Spleen (tissue), 11 donors: ENCODE results near the gene SLC8A2. TPM values are rescaled to one million over a fixed set of nuclear protein-coding genes. Genes with fewer than 3 reads are reported as not detected.

Experiments used
- DNase-seq: peaks from one replicate; pipeline ENCODE4 v3.0.0-alpha.2; 2020
- H3K27ac ChIP-seq, 8 donors: fragments of 200-600 bp; sonication (generic) in 7 of 8; 1 replicate in 4 of 8; 2 replicates in 4 of 8; pipeline versions ENCODE4 v1.5.0 to v1.8.0; 2016 to 2021; ENCODE audit warnings: inconsistent platforms in 4 of 8, mild to moderate bottlenecking in 4 of 8, moderate library complexity in 1 of 8
- H3K27me3 ChIP-seq, 7 donors: fragments of 200-600 bp; sonication (generic) in 6 of 7; replicated peaks in 1 of 7; 1 replicate in 4 of 7; 2 replicates in 3 of 7; pipeline versions ENCODE4 v1.5.0 to v1.8.0; 2016 to 2021; ENCODE audit warnings: inconsistent platforms in 3 of 7, mild to moderate bottlenecking in 1 of 7
- H3K36me3 ChIP-seq, 6 donors: fragments of 200-600 bp; sonication (generic) in 5 of 6; 1 replicate in 4 of 6; 2 replicates in 2 of 6; pipeline versions ENCODE4 v1.5.0 to v1.8.0; 2016 to 2021; ENCODE audit warnings: inconsistent platforms in 2 of 6
- H3K4me1 ChIP-seq, 6 donors: fragments of 200-600 bp; sonication (generic) in 5 of 6; 1 replicate in 3 of 6; 2 replicates in 3 of 6; pipeline versions ENCODE4 v1.5.0 to v1.8.0; 2016 to 2021; ENCODE audit warnings: inconsistent platforms in 3 of 6
- H3K4me3 ChIP-seq, 8 donors: fragments of 200-600 bp; sonication (generic) in 7 of 8; 1 replicate in 4 of 8; 2 replicates in 4 of 8; pipeline versions ENCODE4 v1.5.0 to v1.8.0; 2016 to 2021; ENCODE audit warnings: inconsistent platforms in 4 of 8, mild to moderate bottlenecking in 4 of 8, moderate library complexity in 2 of 8
- H3K9me3 ChIP-seq, 8 donors: fragments of 200-600 bp; sonication (generic) in 7 of 8; 1 replicate in 4 of 8; 2 replicates in 4 of 8; pipeline versions ENCODE4 v1.5.0 to v1.8.0; 2016 to 2021; ENCODE audit warnings: inconsistent platforms in 4 of 8
- POLR2A ChIP-seq, 3 donors: fragments of 450-650 bp; IDR thresholded peaks; one replicate each; pipeline ENCODE4 v1.5.1; 2017; ENCODE audit warnings: antibody characterized with exemption in 3 of 3, mild to moderate bottlenecking in 1 of 3
- POLR2AphosphoS5 ChIP-seq, 3 donors: sonication (generic); formaldehyde crosslinking; IDR thresholded peaks; one replicate each; pipeline ENCODE4 v1.5.1; 2017; ENCODE audit warnings: antibody characterized with exemption in 3 of 3
- WGBS, 5 donors: extraction: QIAGEN DNeasy Blood & Tissue Kit in 3 of 5; methylation state at CpG; one replicate each; pipeline versions ENCODE4 v1.1.5 to v1.1.7; 2013 to 2018; 5-methylcytosine and 5-hydroxymethylcytosine counted together
- intact Hi-C: fragments of 100-400 bp; cut with DNase I; formaldehyde crosslinking; loops from one replicate; pipeline ENCODE4 v1.15.0; 2023; ENCODE audit warnings: low total_unique reads
- polyA plus RNA-seq, 3 donors: library from polyadenylated mRNA; stranded (reverse); fragments of 200-250 nt; gene quantifications; one replicate each; pipeline ENCODE4 v1.2.1, GENCODE V29; 2013
- total RNA-seq, 7 donors: library from RNA; depleted of rRNA in 3 of 7; stranded (reverse); fragments of >200 nt in 3 of 7; fragmentation: NEBNext Ultra II Directional in 4 of 7; extraction: Animal tissue kit (Norgen Biotek cat#: 25700) in 4 of 7; gene quantifications; one replicate each; pipeline versions ENCODE4 v1.1.0 to v1.2.1, GENCODE V29; 2016 to 2021
- TF ChIP-seq, protein P1 (sequence below), 11 experiments: fragments of 200-600 bp in 7 of 11; fragments of 450-650 bp in 4 of 11; sonication (generic) in 4 of 11; IDR thresholded peaks in 8 of 11; conservative IDR thresholded peaks in 3 of 11; 1 replicate in 7 of 11; 2 replicates in 4 of 11; pipeline versions ENCODE4 v1.4.0 to v1.8.0; 2016 to 2021; ENCODE audit warnings: antibody characterized with exemption in 11 of 11, inconsistent platforms in 4 of 11, mild to moderate bottlenecking in 1 of 11
- donor health status: healthy with polysubstance abuse.
- donor health status: DM: no; HTN: no; CAD: no; lungs with moderate emphysema.
- donor health status: DM: no; HTN: no; CAD: no.
- donor health status: Bipolar disorder and iron deficiency.
- donor health status: healthy.
- donor health status: DM: no; HTN: no; CAD: no.
- donor health status: DM: yes; HTN: yes; CAD: no.

The SLC8A2 gene
- total and polyA plus RNA-seq, 10 donors = 0.02 to 0.19 TPM; not detected in 8

GRCh38 chr19:47494211-47494547 lies 22.5 kb upstream of the SLC8A2 start:
- H3K4me1 ChIP-seq = peaks cover 0 to 14% (median 0%) of the 10 kb centered on the region in 6 donors
- peak in 1 of 3 donors; percentile 5 for TF ChIP-seq POLR2AphosphoS5 (IDR thresholded peaks at IDR 0.05)
- TF ChIP-seq POLR2A (IDR thresholded peaks at IDR 0.05) = no peak
- TF ChIP-seq, protein P1, sequence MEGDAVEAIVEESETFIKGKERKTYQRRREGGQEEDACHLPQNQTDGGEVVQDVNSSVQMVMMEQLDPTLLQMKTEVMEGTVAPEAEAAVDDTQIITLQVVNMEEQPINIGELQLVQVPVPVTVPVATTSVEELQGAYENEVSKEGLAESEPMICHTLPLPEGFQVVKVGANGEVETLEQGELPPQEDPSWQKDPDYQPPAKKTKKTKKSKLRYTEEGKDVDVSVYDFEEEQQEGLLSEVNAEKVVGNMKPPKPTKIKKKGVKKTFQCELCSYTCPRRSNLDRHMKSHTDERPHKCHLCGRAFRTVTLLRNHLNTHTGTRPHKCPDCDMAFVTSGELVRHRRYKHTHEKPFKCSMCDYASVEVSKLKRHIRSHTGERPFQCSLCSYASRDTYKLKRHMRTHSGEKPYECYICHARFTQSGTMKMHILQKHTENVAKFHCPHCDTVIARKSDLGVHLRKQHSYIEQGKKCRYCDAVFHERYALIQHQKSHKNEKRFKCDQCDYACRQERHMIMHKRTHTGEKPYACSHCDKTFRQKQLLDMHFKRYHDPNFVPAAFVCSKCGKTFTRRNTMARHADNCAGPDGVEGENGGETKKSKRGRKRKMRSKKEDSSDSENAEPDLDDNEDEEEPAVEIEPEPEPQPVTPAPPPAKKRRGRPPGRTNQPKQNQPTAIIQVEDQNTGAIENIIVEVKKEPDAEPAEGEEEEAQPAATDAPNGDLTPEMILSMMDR (IDR thresholded peaks at IDR 0.05 in 8 of 11, conservative IDR thresholded peaks at IDR 0.05 in 3 of 11) = no peak
- H3K27me3 ChIP-seq = no peaks in the 10 kb centered on the region
- no peak overlapping the region for H3K27ac ChIP-seq
- no peak for DNase-seq
- H3K4me3 ChIP-seq = no peak overlapping the region
- 89 to 95% (median 91%) methylated on average over 5 of the region's 5 CpGs for WGBS, 5 donors
- peaks cover 0 to 100% (median 70%) of the 10 kb centered on the region in 6 donors for H3K36me3 ChIP-seq
- intact Hi-C loops = no loop called here
- H3K9me3 ChIP-seq = no peaks in the 10 kb centered on the region

- DNase-seq = peak; percentile 46
- 84 to 88% (median 85%) methylated on average over 15 to 18 of the region's 18 CpGs for WGBS, 5 donors
- H3K9me3 ChIP-seq = no peaks in the 10 kb centered on the region
- no peak overlapping the region for H3K27ac ChIP-seq
- intact Hi-C loops = no loop called here
- no peak overlapping the region for H3K4me3 ChIP-seq
- H3K27me3 ChIP-seq = no peaks in the 10 kb centered on the region
- TF ChIP-seq POLR2AphosphoS5 (IDR thresholded peaks at IDR 0.05) (peak in 1 of 3 donors; percentile 3), POLR2A (IDR thresholded peaks at IDR 0.05) (no peak)
- H3K36me3 ChIP-seq = peaks cover 0 to 100% (median 68%) of the 10 kb centered on the region in 6 donors
- H3K4me1 ChIP-seq = peaks cover 0 to 14% (median 0%) of the 10 kb centered on the region in 6 donors
Measured at GRCh38 chr19:47493378-47494210, 21.9 kb upstream of the SLC8A2 start.

DNA sequence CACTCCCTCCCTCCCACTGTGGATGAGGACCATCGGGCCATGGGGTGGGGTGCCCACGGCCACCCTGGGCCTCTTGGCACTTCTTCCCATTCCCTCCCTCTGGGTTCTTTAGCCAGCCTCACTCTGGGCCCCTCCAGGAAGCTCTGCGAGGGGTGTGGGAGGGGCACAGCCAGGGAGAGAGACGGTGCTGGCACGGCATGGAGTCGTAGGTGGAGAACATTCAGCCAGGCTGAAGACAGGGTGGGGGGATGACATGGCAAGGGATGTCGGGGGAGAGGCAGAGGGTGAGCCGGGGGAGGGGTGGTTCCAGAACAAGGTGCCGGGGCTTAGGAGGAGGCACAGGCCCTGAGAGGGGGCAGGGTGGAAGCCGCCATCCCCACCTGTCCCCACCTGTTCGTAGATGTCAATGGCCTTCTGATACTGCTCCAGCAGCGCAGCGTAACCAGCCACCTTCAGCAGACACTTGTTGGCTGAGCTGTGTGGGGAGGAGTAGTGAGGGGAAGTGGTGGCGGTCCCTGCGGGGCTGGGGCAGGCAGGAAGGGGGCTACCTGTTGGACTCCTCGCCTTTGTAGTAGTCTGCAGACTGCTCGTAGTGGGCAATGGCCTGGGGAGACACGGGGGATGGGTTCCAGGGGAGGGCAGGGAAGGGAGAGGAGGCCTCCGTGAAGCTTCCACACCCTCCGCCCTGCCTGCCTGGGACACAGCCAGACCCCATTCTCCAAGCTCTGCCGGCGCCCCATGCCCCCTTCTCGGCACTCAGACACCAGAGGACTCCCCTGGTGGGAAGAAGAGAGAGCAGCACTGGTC lies 21.1 kb upstream of the SLC8A2 start:
- H3K27ac ChIP-seq = no peak overlapping the region
- H3K4me1 ChIP-seq = peaks cover 0 to 17% (median 0%) of the 10 kb centered on the region in 6 donors
- intact Hi-C loops = no loop called here
- TF ChIP-seq, protein P1 (IDR thresholded peaks at IDR 0.05 in 8 of 11, conservative IDR thresholded peaks at IDR 0.05 in 3 of 11) = no peak
- peak in 1 of 3 donors; percentile 20 for TF ChIP-seq POLR2AphosphoS5 (IDR thresholded peaks at IDR 0.05)
- no peak for TF ChIP-seq POLR2A (IDR thresholded peaks at IDR 0.05)
- no peak for DNase-seq
- H3K27me3 ChIP-seq = no peaks in the 10 kb centered on the region
- H3K36me3 ChIP-seq = peaks cover 0 to 100% (median 63%) of the 10 kb centered on the region in 6 donors
- H3K9me3 ChIP-seq = no peaks in the 10 kb centered on the region
- H3K4me3 ChIP-seq = no peak overlapping the region
- 60 to 72% (median 63%) methylated on average over 20 to 23 of the region's 23 CpGs for WGBS, 5 donors

- no peak overlapping the region for H3K4me3 ChIP-seq
- peak; percentile 43 for DNase-seq
- H3K4me1 ChIP-seq = peaks cover 0 to 23% (median 3%) of the 10 kb centered on the region in 6 donors
- TF ChIP-seq POLR2AphosphoS5 (IDR thresholded peaks at IDR 0.05) = peak in 1 of 3 donors; percentile 40
- no peak for TF ChIP-seq POLR2A (IDR thresholded peaks at IDR 0.05)
- TF ChIP-seq, protein P1 (IDR thresholded peaks at IDR 0.05 in 8 of 11, conservative IDR thresholded peaks at IDR 0.05 in 3 of 11) = no peak
- H3K9me3 ChIP-seq = no peaks in the 10 kb centered on the region
- no peak overlapping the region for H3K27ac ChIP-seq
- H3K36me3 ChIP-seq = peaks cover 0 to 100% (median 60%) of the 10 kb centered on the region in 6 donors
- intact Hi-C loops = no loop called here
- H3K27me3 ChIP-seq = no peaks in the 10 kb centered on the region
- 84 to 92% (median 88%) methylated on average over 9 to 14 of the region's 14 CpGs for WGBS, 5 donors
Measured at GRCh38 chr19:47492137-47492533, 20.4 kb upstream of the SLC8A2 start.
